Stimulated activated naive CD8-positive, alpha-beta T cell treated with anti-CD3 and anti-CD28 coated beads, Interleukin-15, Interleukin-2, amounts not matched to agents 100 U/mL and 50 U/mL, for 24 hours (primary cell): ENCODE data around the gene APOL5.
A peak's percentile ranks its signal among the peaks of the same experiment; 100 is the strongest.
"Not testable (repeated sequence)": the region's sequence is repeated elsewhere in the genome, so short reads cannot be mapped to it uniquely, and the experiment has no call there.

Experiments used
- ATAC-seq: fragments of 150-1000 bp; cut with Tn5 transposase; one replicate; pipeline ENCODE4 v1.10.0; 2021
- DNase-seq: peaks from one replicate; pipeline ENCODE4 v3.0.0; 2021

The APOL5 gene

GRCh38 chr22:35711336-35711735 lies 6.3 kb upstream of the APOL5 start:
- ATAC-seq: no peak
- no peak for DNase-seq

GRCh38 chr22:35712672-35713071 lies 5.0 kb upstream of the APOL5 start:
- DNase-seq: no peak
- no peak for ATAC-seq

- ATAC-seq (no peak), DNase-seq (peak; percentile 13)
These were observed 1.7 kb downstream of the APOL5 start for GRCh38 chr22:35719212-35719875.

GRCh38 chr22:35721960-35722359 lies 4.3 kb downstream of the APOL5 start:
- ATAC-seq (no peak), DNase-seq (no peak)

- DNase-seq (no peak), ATAC-seq (no peak)
These were observed 7.8 kb downstream of the APOL5 start for GRCh38 chr22:35725521-35725920.

GRCh38 chr22:35726398-35726797 lies 8.7 kb downstream of the APOL5 start:
- ATAC-seq (no peak), DNase-seq (no peak)

- DNase-seq (no peak), ATAC-seq (no peak)
These were observed 9.3 kb downstream of the APOL5 start for GRCh38 chr22:35726933-35727332.

- ATAC-seq (no peak), DNase-seq (no peak)
These were observed 9.8 kb downstream of the APOL5 start for GRCh38 chr22:35727436-35727835.

GRCh38 chr22:35728639-35729308 lies 11.1 kb downstream of the APOL5 start:
- DNase-seq (no peak), ATAC-seq (no peak)

- ATAC-seq (no peak), DNase-seq (no peak)
These were observed 11.6 kb downstream of the APOL5 start for GRCh38 chr22:35729309-35729698.

GRCh38 chr22:35731321-35731720 lies 13.6 kb downstream of the APOL5 start:
- ATAC-seq (no peak), DNase-seq (no peak)

- no peak for ATAC-seq
- no peak for DNase-seq
These were observed 14.4 kb downstream of the APOL5 start for GRCh38 chr22:35732116-35732515.

- no peak for DNase-seq
These were observed 15.4 kb downstream of the APOL5 start for GRCh38 chr22:35733036-35733435.

GRCh38 chr22:35733791-35734516 lies 16.3 kb downstream of the APOL5 start:
- DNase-seq: no peak
- no peak for ATAC-seq

More at GRCh38 chr22:35733036-35733435, 15.4 kb downstream of the APOL5 start:
- ATAC-seq: no peak

- ATAC-seq (no peak), DNase-seq (no peak)
These were observed 16.8 kb downstream of the APOL5 start for GRCh38 chr22:35734517-35734827.

- no peak for ATAC-seq
These were observed 17.9 kb downstream of the APOL5 start for GRCh38 chr22:35735542-35735941.

GRCh38 chr22:35736166-35736565 lies 18.5 kb downstream of the APOL5 start:
- DNase-seq (no peak), ATAC-seq (no peak)

More at GRCh38 chr22:35735542-35735941, 17.9 kb downstream of the APOL5 start:
- DNase-seq: no peak

GRCh38 chr22:35736701-35737100 lies 19.0 kb downstream of the APOL5 start:
- no peak for ATAC-seq
- DNase-seq: no peak

GRCh38 chr22:35737886-35738285 lies 20.2 kb downstream of the APOL5 start:
- not testable (repeated sequence) for ATAC-seq, DNase-seq

- DNase-seq (no peak), ATAC-seq (no peak)
These were observed 21.6 kb downstream of the APOL5 start for GRCh38 chr22:35739076-35739930.

GRCh38 chr22:35739931-35740380 lies 22.3 kb downstream of the APOL5 start:
- ATAC-seq: no peak
- no peak for DNase-seq

- ATAC-seq: no peak
- no peak for DNase-seq
These were observed 22.9 kb downstream of the APOL5 start for GRCh38 chr22:35740616-35741015.
